H9 (cell line): ENCODE results near the gene TK1. TPM values are rescaled to one million over a fixed set of nuclear protein-coding genes. Genes with fewer than 3 reads are reported as not detected.

Experiments
- DNase-seq: peaks from one replicate; pipeline ENCODE4 v3.0.0-alpha.2; 2017
- H2AFZ ChIP-seq: one replicate; pipeline ENCODE4 v1.6.1; 2013; ENCODE audit warnings: mild to moderate bottlenecking, low read length, control low read depth, moderate library complexity
- H2AK5ac ChIP-seq: 2 replicates; pipeline ENCODE4 v1.6.1; 2013; ENCODE audit warnings: low read length, control low read depth, mixed read lengths; ENCODE audit not compliant: insufficient read length
- H2BK120ac ChIP-seq: one replicate; pipeline ENCODE4 v1.6.1; 2013; ENCODE audit warnings: low read depth, mild to moderate bottlenecking, low read length, control low read depth, inconsistent platforms; ENCODE audit not compliant: poor library complexity, severe bottlenecking
- H2BK12ac ChIP-seq: 2 replicates; pipeline ENCODE4 v1.6.1; 2013; ENCODE audit warnings: low read length, control low read depth, mixed read lengths, low read depth; ENCODE audit not compliant: insufficient read length
- H2BK15ac ChIP-seq: 2 replicates; pipeline ENCODE4 v1.6.1; 2013; ENCODE audit warnings: low read depth, low read length, control low read depth
- H2BK20ac ChIP-seq: one replicate; pipeline ENCODE4 v1.6.1; 2013; ENCODE audit warnings: low read depth, mild to moderate bottlenecking, low read length, control low read depth, inconsistent platforms; ENCODE audit not compliant: poor library complexity, severe bottlenecking
- H2BK5ac ChIP-seq: 2 replicates; pipeline ENCODE4 v1.6.1; 2013; ENCODE audit warnings: low read length, control low read depth, mixed read lengths; ENCODE audit not compliant: insufficient read length
- H3K14ac ChIP-seq: 2 replicates; pipeline ENCODE4 v1.6.1; 2013; ENCODE audit warnings: low read length, control low read depth; ENCODE audit not compliant: insufficient read depth
- H3K18ac ChIP-seq: 2 replicates; pipeline ENCODE4 v1.6.1; 2013; ENCODE audit warnings: low read depth, mild to moderate bottlenecking, mixed read lengths, low read length, control low read depth; ENCODE audit not compliant: insufficient read length
- H3K23ac ChIP-seq: 2 replicates; pipeline ENCODE4 v1.6.1; 2013; ENCODE audit warnings: low read length, control low read depth, mixed read lengths, low read depth; ENCODE audit not compliant: insufficient read length
- H3K23me2 ChIP-seq: 2 replicates; pipeline ENCODE4 v1.6.1; 2013; ENCODE audit warnings: low read depth, mild to moderate bottlenecking, mixed read lengths, low read length, control low read depth; ENCODE audit not compliant: insufficient read length, poor library complexity, severe bottlenecking
- H3K27ac ChIP-seq: 2 replicates; pipeline ENCODE4 v1.5.1; 2013; ENCODE audit warnings: low read length, control low read depth, mixed read lengths, low read depth; ENCODE audit not compliant: insufficient read length
- H3K27me3 ChIP-seq: 2 replicates; pipeline ENCODE4 v1.6.1; 2013; ENCODE audit warnings: low read length, control low read depth, inconsistent platforms; ENCODE audit not compliant: insufficient read depth
- H3K4ac ChIP-seq: 2 replicates; pipeline ENCODE4 v1.6.1; 2013; ENCODE audit warnings: low read depth, mild to moderate bottlenecking, control low read depth, inconsistent platforms, low read length, moderate library complexity
- H3K4me1 ChIP-seq: 2 replicates; pipeline ENCODE4 v1.6.1; 2013; ENCODE audit warnings: low read length, control low read depth, inconsistent platforms; ENCODE audit not compliant: insufficient read depth
- H3K4me2 ChIP-seq: 2 replicates; pipeline ENCODE4 v1.6.1; 2013; ENCODE audit warnings: low read length, control low read depth, mixed read lengths; ENCODE audit not compliant: insufficient read length, insufficient read depth
- H3K56ac ChIP-seq: 2 replicates; pipeline ENCODE4 v1.6.1; 2013; ENCODE audit warnings: low read depth, mild to moderate bottlenecking, mixed read lengths, low read length, control low read depth; ENCODE audit not compliant: insufficient read length
- H3K79me1 ChIP-seq: 2 replicates; pipeline ENCODE4 v1.6.1; 2013; ENCODE audit warnings: low read depth, mild to moderate bottlenecking, moderate library complexity, low read length, control low read depth, inconsistent platforms; ENCODE audit not compliant: insufficient read depth, poor library complexity, severe bottlenecking
- H3K79me2 ChIP-seq: 2 replicates; pipeline ENCODE4 v1.6.1; 2013; ENCODE audit warnings: low read length, control low read depth, inconsistent platforms; ENCODE audit not compliant: insufficient read depth
- H3K9ac ChIP-seq: 2 replicates; pipeline ENCODE4 v1.6.1; 2013; ENCODE audit warnings: low read length, control low read depth, mixed read lengths; ENCODE audit not compliant: insufficient read length; ENCODE audit errors: extremely low read depth
- H3K9me3 ChIP-seq: one replicate; pipeline ENCODE4 v1.6.1; 2013; ENCODE audit warnings: low read depth, low read length, inconsistent platforms; ENCODE audit not compliant: control insufficient read depth
- H3T11ph ChIP-seq: one replicate; pipeline ENCODE4 v1.6.1; 2013; ENCODE audit warnings: mild to moderate bottlenecking, low read length, control low read depth, inconsistent platforms
- H4K20me1 ChIP-seq: one replicate; pipeline ENCODE4 v1.6.1; 2013; ENCODE audit not compliant: control insufficient read depth, insufficient read length, insufficient read depth
- H4K5ac ChIP-seq: 2 replicates; pipeline ENCODE4 v1.6.1; 2013; ENCODE audit warnings: low read depth, mild to moderate bottlenecking, mixed read lengths, low read length, control low read depth; ENCODE audit not compliant: insufficient read length
- H4K8ac ChIP-seq: replicated peaks from 2 replicates; pipeline ENCODE4 v1.6.1; 2013; ENCODE audit warnings: low read length, control low read depth, mixed read lengths, low read depth; ENCODE audit not compliant: insufficient read length
- H4K91ac ChIP-seq: 2 replicates; pipeline ENCODE4 v1.6.1; 2013; ENCODE audit warnings: low read depth, mild to moderate bottlenecking, moderate library complexity, mixed read lengths, low read length, control low read depth; ENCODE audit not compliant: insufficient read length
- H3K27ac Mint-ChIP-seq, 3 experiments: 2 replicates in 2 of 3; 3 replicates in 1 of 3; pipeline ENCODE4 v1.8.0; 2020 to 2021; ENCODE audit warnings: mixed read lengths in 3 of 3, mild to moderate bottlenecking in 1 of 3, moderate library complexity in 1 of 3
- H3K27me3 Mint-ChIP-seq: 2 replicates; pipeline ENCODE4 v1.8.0; 2021; ENCODE audit warnings: low read depth, mild to moderate bottlenecking, moderate library complexity, mixed read lengths
- H3K36me3 Mint-ChIP-seq, 3 experiments: 2 replicates in 2 of 3; 3 replicates in 1 of 3; pipeline ENCODE4 v1.8.0; 2020 to 2021; ENCODE audit warnings: low read depth in 3 of 3, mixed read lengths in 3 of 3; ENCODE audit not compliant: insufficient read depth in 1 of 3
- H3K4me1 Mint-ChIP-seq, 2 experiments: 2 replicates each; pipeline ENCODE4 v1.8.0; 2020; ENCODE audit warnings: mixed read lengths in 2 of 2
- H3K4me3 Mint-ChIP-seq, 2 experiments: 2 replicates in 1 of 2; 3 replicates in 1 of 2; pipeline ENCODE4 v1.8.0; 2020 to 2021; ENCODE audit warnings: mild to moderate bottlenecking in 2 of 2, mixed read lengths in 2 of 2, moderate library complexity in 1 of 2
- H3K9me3 Mint-ChIP-seq, 2 experiments: 2 replicates in 1 of 2; 3 replicates in 1 of 2; pipeline ENCODE4 v1.8.0; 2020; ENCODE audit warnings: mild to moderate bottlenecking in 2 of 2, mixed read lengths in 2 of 2, moderate library complexity in 1 of 2
- WGBS: extraction: QIAGEN DNeasy Blood & Tissue Kit; methylation state at CpG from one replicate; pipeline ENCODE4 v1.1.7; 2013; ENCODE audit warnings: missing lambda C conversion rate, low lambda C conversion rate, mixed read lengths; ENCODE audit not compliant: insufficient read length; ENCODE audit errors: extremely low coverage; 5-methylcytosine and 5-hydroxymethylcytosine counted together
- total RNA-seq: library from RNA; stranded (reverse); gene quantifications from 2 replicates; pipeline ENCODE4 v1.2.1, GENCODE V29; 2021
- TF ChIP-seq, protein P1 (sequence below): fragments of 200-600 bp; sonication (generic); conservative IDR thresholded peaks from 3 replicates; pipeline ENCODE4 v1.8.0; 2021; ENCODE audit warnings: antibody characterized with exemption, mild to moderate bottlenecking

TK1 gene
- total RNA-seq, 1 experiment from 2014 or later, result 95.8 TPM

DNA sequence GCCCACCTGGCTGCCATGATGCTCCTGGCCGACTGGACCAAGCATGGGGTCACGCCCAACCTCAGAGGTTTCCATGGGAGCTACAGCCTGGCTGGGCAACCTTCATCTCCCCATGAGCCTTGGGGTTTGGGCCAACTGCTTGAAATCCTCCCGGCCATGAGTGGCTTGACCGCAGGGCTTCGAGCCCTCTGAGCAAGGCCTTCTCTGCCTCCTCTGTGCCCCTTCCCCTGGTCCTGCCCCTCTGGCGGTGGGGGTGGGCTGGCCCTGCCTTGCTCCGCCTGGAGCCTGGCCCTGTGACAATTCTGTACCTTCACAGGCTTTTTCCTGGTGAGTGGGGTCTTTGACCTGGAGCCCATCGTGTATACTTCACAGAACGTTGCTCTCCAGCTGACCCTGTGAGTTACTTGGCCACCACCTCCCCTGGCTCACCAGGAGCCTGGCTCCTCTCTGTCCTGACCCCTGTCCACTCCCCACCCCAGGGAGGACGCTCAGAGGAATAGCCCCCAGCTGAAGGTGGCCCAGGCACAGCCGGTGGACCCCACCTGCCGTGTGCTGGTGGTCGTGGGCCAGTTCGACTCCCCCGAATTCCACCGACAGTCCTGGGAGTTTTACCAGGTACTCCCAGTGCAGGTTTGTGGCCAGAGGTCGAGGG is 18.4 kb upstream of the TK1 start:
- no peak for DNase-seq
- Histone ChIP-seq H3K9me3 (no peaks in the 10 kb centered on the region), H3K79me2 (no peaks in the 10 kb centered on the region; the same call in 1 of the 2 replicates), H3K18ac (no peak overlapping the region), H3K4ac (no peak overlapping the region), H3K4me2 (no peak overlapping the region), H2AK5ac (no peak overlapping the region), H2BK15ac (no peak overlapping the region), H2AFZ (no peak overlapping the region), H4K20me1 (no peaks in the 10 kb centered on the region), H2BK20ac (no peak overlapping the region), H4K8ac (no peak overlapping the region), H2BK120ac (no peak overlapping the region), H3K14ac (no peak overlapping the region), H4K91ac (no peak overlapping the region), H2BK5ac (no peak overlapping the region), H2BK12ac (no peak overlapping the region), H3K23ac (no peak overlapping the region), H3K23me2 (no peaks in the 10 kb centered on the region), H3K79me1 (no peaks in the 10 kb centered on the region), H3K4me1 (no peaks in the 10 kb centered on the region), H4K5ac (no peak overlapping the region), H3K56ac (no peak overlapping the region), H3K9ac (no peak overlapping the region), H3K27me3 (no peaks in the 10 kb centered on the region), H3K27ac (no peak overlapping the region), H3T11ph (no peak overlapping the region)
- Mint-ChIP-seq H3K27ac (no peak overlapping the region), H3K4me3 (no peak overlapping the region), H3K36me3 (peaks cover 9 to 46% (median 26%) of the 10 kb centered on the region in 3 experiments; a peak in 6 of 7 replicates), H3K4me1 (no peaks in the 10 kb centered on the region), H3K9me3 (peaks cover 0 to 2% of the 10 kb centered on the region in 2 experiments; a peak in 1 of 5 replicates), H3K27me3 (no peaks in the 10 kb centered on the region)
- no CpG with 5 or more reads among the region's 17 CpGs for WGBS
- TF ChIP-seq, protein P1, sequence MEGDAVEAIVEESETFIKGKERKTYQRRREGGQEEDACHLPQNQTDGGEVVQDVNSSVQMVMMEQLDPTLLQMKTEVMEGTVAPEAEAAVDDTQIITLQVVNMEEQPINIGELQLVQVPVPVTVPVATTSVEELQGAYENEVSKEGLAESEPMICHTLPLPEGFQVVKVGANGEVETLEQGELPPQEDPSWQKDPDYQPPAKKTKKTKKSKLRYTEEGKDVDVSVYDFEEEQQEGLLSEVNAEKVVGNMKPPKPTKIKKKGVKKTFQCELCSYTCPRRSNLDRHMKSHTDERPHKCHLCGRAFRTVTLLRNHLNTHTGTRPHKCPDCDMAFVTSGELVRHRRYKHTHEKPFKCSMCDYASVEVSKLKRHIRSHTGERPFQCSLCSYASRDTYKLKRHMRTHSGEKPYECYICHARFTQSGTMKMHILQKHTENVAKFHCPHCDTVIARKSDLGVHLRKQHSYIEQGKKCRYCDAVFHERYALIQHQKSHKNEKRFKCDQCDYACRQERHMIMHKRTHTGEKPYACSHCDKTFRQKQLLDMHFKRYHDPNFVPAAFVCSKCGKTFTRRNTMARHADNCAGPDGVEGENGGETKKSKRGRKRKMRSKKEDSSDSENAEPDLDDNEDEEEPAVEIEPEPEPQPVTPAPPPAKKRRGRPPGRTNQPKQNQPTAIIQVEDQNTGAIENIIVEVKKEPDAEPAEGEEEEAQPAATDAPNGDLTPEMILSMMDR, result no peak
